Measurements from ENCODE around the gene INTS2. TPM values are rescaled to one million over a fixed set of nuclear protein-coding genes. Genes with fewer than 3 reads are reported as not detected.

Gene INTS2
- total RNA-seq, 8 experiments from 2014 or later, result 11.2 to 16.8 (median 11.9) TPM

DNA sequence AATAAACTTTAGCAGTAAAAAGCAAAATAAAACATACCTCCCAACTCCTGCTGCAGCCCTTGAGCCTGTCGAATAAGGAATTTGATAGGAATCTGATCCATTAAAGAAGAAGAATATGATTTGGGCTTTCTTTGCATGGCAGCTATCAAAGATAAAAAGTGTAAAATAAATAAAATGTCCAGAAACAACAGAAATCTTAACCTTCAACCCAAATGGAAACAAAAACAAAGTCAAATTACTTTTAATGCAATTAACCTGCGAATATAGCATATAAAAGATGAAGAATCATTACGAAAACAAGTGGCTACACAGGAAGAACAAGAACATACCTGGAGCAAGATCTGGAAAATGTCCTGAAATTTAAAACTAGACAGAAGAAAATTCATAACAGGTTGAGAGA, 42.9 kb downstream of the INTS2 start:
- no peak overlapping the region for H3K4me3 ChIP-seq
- no peaks in the 10 kb centered on the region for H3K4me1 ChIP-seq (replicated peaks in 1 of 2)
- in situ Hi-C loops (cut with MboI; ENCODE audit: low pct_unique_long_range_greater_than_20kb in 2 of 9, low sequenced_read_pairs in 9 of 9, unreplicated experiment in 9 of 9), result no loop called here
- 91 to 100% (median 96%) methylated on average over 2 to 3 of the region's 3 CpGs for WGBS, 10 experiments
- ATAC-seq (replicated peaks in 6 of 8), result no peak
- no peak overlapping the region for H3K27ac ChIP-seq

DNA sequence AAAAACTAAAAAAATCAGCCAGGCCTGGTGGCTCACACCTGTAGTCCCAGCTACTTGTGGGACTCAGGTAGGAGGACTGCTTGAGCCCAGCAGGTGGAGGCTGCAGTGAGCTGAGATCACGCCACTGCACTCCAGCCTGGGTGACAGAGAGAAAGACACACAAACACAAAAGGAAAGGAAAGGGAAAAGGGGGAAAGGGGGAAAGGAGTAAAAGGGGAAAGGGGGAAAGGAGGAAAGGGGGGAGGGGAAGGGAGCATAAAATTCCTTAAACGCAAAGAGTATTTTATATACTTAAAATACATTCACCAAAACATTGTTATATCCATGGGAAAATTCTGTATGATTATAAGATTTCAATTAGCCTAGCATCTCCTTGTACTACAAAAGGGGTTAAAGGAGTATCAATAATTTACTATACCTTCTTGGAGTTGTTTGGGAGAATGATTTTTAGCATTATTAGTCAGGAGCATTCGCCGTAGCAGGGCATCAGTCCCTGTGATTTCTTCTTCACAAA, 47.1 kb downstream of the INTS2 start:
- Histone ChIP-seq H3K27ac (no peak overlapping the region), H3K4me1 (replicated peaks in 1 of 2) (no peaks in the 10 kb centered on the region), H3K4me3 (no peak overlapping the region)
- in situ Hi-C loops (cut with MboI; ENCODE audit: low pct_unique_long_range_greater_than_20kb in 2 of 9, low sequenced_read_pairs in 9 of 9, unreplicated experiment in 9 of 9), result no loop called here
- 100% methylated on average over 2 of the region's 4 CpGs; no CpG with 5 or more reads in 5 of the 10 experiments for WGBS, 10 experiments
- ATAC-seq (replicated peaks in 6 of 8), result no peak

- in situ Hi-C loops (cut with MboI; ENCODE audit: low pct_unique_long_range_greater_than_20kb in 2 of 9, low sequenced_read_pairs in 9 of 9, unreplicated experiment in 9 of 9), result no loop called here
- no peak for ATAC-seq (replicated peaks in 6 of 8)
- Histone ChIP-seq H3K4me3 (no peak overlapping the region), H3K4me1 (replicated peaks in 1 of 2) (no peaks in the 10 kb centered on the region), H3K27ac (no peak overlapping the region)
- WGBS, 10 experiments, result 69 to 100% (median 96%) methylated on average over 1 to 3 of the region's 3 CpGs; no CpG with 5 or more reads in 1 of the 10 experiments
Measured at GRCh38 chr17:61878984-61879612, 48.7 kb downstream of the INTS2 start.

GRCh38 chr17:61878520-61878919, 49.3 kb downstream of the INTS2 start:
- 63 to 100% (median 84%) methylated on average over 1 to 2 of the region's 2 CpGs; no CpG with 5 or more reads in 6 of the 10 experiments for WGBS, 10 experiments
- no peak for ATAC-seq (replicated peaks in 6 of 8)
- Histone ChIP-seq H3K4me3 (no peak overlapping the region), H3K4me1 (replicated peaks in 1 of 2) (no peaks in the 10 kb centered on the region), H3K27ac (no peak overlapping the region)
- in situ Hi-C loops (cut with MboI; ENCODE audit: low pct_unique_long_range_greater_than_20kb in 2 of 9, low sequenced_read_pairs in 9 of 9, unreplicated experiment in 9 of 9), result no loop called here

GRCh38 chr17:61877837-61878236, 49.9 kb downstream of the INTS2 start:
- no peak overlapping the region for H3K27ac ChIP-seq
- no peak overlapping the region for H3K4me3 ChIP-seq
- no peaks in the 10 kb centered on the region for H3K4me1 ChIP-seq (replicated peaks in 1 of 2)
- 80 to 100% (median 96%) methylated on average over 1 to 2 of the region's 2 CpGs; no CpG with 5 or more reads in 2 of the 10 experiments for WGBS, 10 experiments
- ATAC-seq (replicated peaks in 6 of 8), result no peak
- in situ Hi-C loops (cut with MboI; ENCODE audit: low pct_unique_long_range_greater_than_20kb in 2 of 9, low sequenced_read_pairs in 9 of 9, unreplicated experiment in 9 of 9), result no loop called here

GRCh38 chr17:61875804-61876203, 52.0 kb downstream of the INTS2 start:
- Histone ChIP-seq H3K4me1 (replicated peaks in 1 of 2) (no peaks in the 10 kb centered on the region), H3K4me3 (no peak overlapping the region), H3K27ac (no peak overlapping the region)
- WGBS, 10 experiments, result 77 to 100% (median 100%) methylated on average over 1 to 3 of the region's 3 CpGs
- in situ Hi-C loops (cut with MboI; ENCODE audit: low pct_unique_long_range_greater_than_20kb in 2 of 9, low sequenced_read_pairs in 9 of 9, unreplicated experiment in 9 of 9), result no loop called here
- ATAC-seq (replicated peaks in 6 of 8), result no peak

- no peak for ATAC-seq (replicated peaks in 6 of 8)
- 71 to 100% (median 91%) methylated on average over 1 of the region's 1 CpG; no CpG with 5 or more reads in 1 of the 10 experiments for WGBS, 10 experiments
- Histone ChIP-seq H3K4me3 (no peak overlapping the region), H3K27ac (no peak overlapping the region), H3K4me1 (replicated peaks in 1 of 2) (no peaks in the 10 kb centered on the region)
- in situ Hi-C loops (cut with MboI; ENCODE audit: low pct_unique_long_range_greater_than_20kb in 2 of 9, low sequenced_read_pairs in 9 of 9, unreplicated experiment in 9 of 9), result no loop called here
Measured at GRCh38 chr17:61875285-61875684, 52.5 kb downstream of the INTS2 start.

GRCh38 chr17:61874075-61874474, 53.7 kb downstream of the INTS2 start:
- no peak overlapping the region for H3K27ac ChIP-seq
- 59 to 100% (median 92%) methylated on average over 1 to 2 of the region's 2 CpGs; no CpG with 5 or more reads in 1 of the 10 experiments for WGBS, 10 experiments
- H3K4me3 ChIP-seq, result no peak overlapping the region
- in situ Hi-C loops (cut with MboI; ENCODE audit: low pct_unique_long_range_greater_than_20kb in 2 of 9, low sequenced_read_pairs in 9 of 9, unreplicated experiment in 9 of 9), result no loop called here
- H3K4me1 ChIP-seq (replicated peaks in 1 of 2), result no peaks in the 10 kb centered on the region
- ATAC-seq (replicated peaks in 6 of 8), result no peak

DNA sequence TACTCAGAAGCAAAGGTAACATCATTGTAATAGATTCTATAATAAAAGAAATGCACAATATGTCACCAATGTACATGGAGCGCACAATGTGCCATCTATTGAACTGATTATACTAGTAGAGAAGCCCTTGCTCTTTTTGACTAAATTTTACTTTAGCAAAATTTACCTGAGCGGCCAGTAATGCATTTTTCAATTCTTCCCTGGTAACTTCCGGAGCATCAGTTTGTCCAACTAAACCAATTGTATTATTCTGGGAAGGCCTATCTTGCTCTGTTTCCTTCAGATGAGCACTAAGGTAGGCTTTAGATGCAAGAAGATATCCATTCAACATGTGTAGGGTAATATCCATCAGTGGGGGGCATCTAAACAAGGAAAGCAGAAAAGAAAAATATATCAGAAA, 55.7 kb downstream of the INTS2 start:
- Histone ChIP-seq H3K4me3 (no peak overlapping the region), H3K4me1 (replicated peaks in 1 of 2) (no peaks in the 10 kb centered on the region), H3K27ac (no peak overlapping the region)
- in situ Hi-C loops (cut with MboI; ENCODE audit: low pct_unique_long_range_greater_than_20kb in 2 of 9, low sequenced_read_pairs in 9 of 9, unreplicated experiment in 9 of 9), result no loop called here
- 91 to 100% (median 94%) methylated on average over 2 to 3 of the region's 3 CpGs; no CpG with 5 or more reads in 1 of the 10 experiments for WGBS, 10 experiments
- ATAC-seq (replicated peaks in 6 of 8), result no peak

DNA sequence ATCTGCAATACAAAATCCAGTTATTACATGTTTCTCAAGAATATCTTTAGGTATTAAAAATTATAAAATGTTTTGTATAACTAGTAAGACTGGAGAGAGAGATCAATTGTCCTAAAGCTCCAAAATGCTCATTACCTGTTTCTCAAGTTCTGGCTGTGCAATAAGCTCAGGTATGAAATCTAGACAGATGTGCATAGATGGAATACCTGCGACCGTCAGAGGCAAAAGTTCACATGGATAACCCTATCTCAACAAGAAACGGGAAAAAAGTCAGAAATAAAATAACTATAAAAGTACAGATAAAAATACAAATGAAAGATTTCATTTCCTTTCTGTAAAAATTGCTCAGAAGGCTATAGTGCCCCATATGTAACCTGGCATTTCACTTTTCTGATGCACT, 58.6 kb downstream of the INTS2 start:
- 67 to 100% (median 86%) methylated on average over 1 to 3 of the region's 3 CpGs; no CpG with 5 or more reads in 1 of the 10 experiments for WGBS, 10 experiments
- peaks cover 0 to 1% of the 10 kb centered on the region in 2 donors for H3K4me1 ChIP-seq (replicated peaks in 1 of 2)
- in situ Hi-C loops (cut with MboI; ENCODE audit: low pct_unique_long_range_greater_than_20kb in 2 of 9, low sequenced_read_pairs in 9 of 9, unreplicated experiment in 9 of 9), result no loop called here
- no peak overlapping the region for H3K4me3 ChIP-seq
- no peak overlapping the region for H3K27ac ChIP-seq
- no peak for ATAC-seq (replicated peaks in 6 of 8)

- Histone ChIP-seq H3K4me1 (replicated peaks in 1 of 2) (peaks cover 0 to 2% of the 10 kb centered on the region in 2 donors), H3K27ac (no peak overlapping the region), H3K4me3 (no peak overlapping the region)
- WGBS, 10 experiments, result 31 to 100% (median 94%) methylated on average over 1 to 2 of the region's 2 CpGs; no CpG with 5 or more reads in 1 of the 10 experiments
- no peak for ATAC-seq (replicated peaks in 6 of 8)
- in situ Hi-C loops (cut with MboI; ENCODE audit: low pct_unique_long_range_greater_than_20kb in 2 of 9, low sequenced_read_pairs in 9 of 9, unreplicated experiment in 9 of 9), result no loop called here
Measured at GRCh38 chr17:61868074-61868473, 59.7 kb downstream of the INTS2 start.

- no peak for ATAC-seq (replicated peaks in 6 of 8)
Measured at GRCh38 chr17:61867033-61867432, 60.7 kb downstream of the INTS2 start.

GRCh38 chr17:61863801-61864126, 64.0 kb downstream of the INTS2 start:
- Histone ChIP-seq H3K4me1 (replicated peaks in 1 of 2) (peaks cover 0 to 6% of the 10 kb centered on the region in 2 donors), H3K27ac (no peak overlapping the region), H3K4me3 (peak overlapping the region; percentile 57 to 82 (median 63))
- 0 to 16% (median 6%) methylated on average over 2 to 8 of the region's 8 CpGs; no CpG with 5 or more reads in 1 of the 10 experiments for WGBS, 10 experiments
- ATAC-seq (replicated peaks in 6 of 8), result peak; percentile 37 to 55 (median 48)
- in situ Hi-C loops (cut with MboI; ENCODE audit: low pct_unique_long_range_greater_than_20kb in 2 of 9, low sequenced_read_pairs in 9 of 9, unreplicated experiment in 9 of 9), result no loop called here

More at GRCh38 chr17:61867033-61867432, 60.7 kb downstream of the INTS2 start:
- Histone ChIP-seq H3K4me1 (replicated peaks in 1 of 2) (peaks cover 0 to 6% of the 10 kb centered on the region in 2 donors), H3K27ac (no peak overlapping the region), H3K4me3 (no peak overlapping the region)
- in situ Hi-C loops (cut with MboI; ENCODE audit: low pct_unique_long_range_greater_than_20kb in 2 of 9, low sequenced_read_pairs in 9 of 9, unreplicated experiment in 9 of 9), result no loop called here

All from motor neuron (in vitro differentiated cells).